Karpas-422 (cell line): ENCODE measurements around the gene P2RX4. TPM values are rescaled to one million over a fixed set of nuclear protein-coding genes. Genes with fewer than 3 reads are reported as not detected.
"Not testable (repeated sequence)": the region's sequence is repeated elsewhere in the genome, so short reads cannot be mapped to it uniquely, and the experiment has no call there.

Experiments used
- DNase-seq: peaks from one replicate; pipeline ENCODE4 v3.0.0-alpha.2; 2015
- H2AFZ ChIP-seq: fragments of 200-600 bp; sonication (generic); 2 replicates; pipeline ENCODE4 v1.6.1; 2014; ENCODE audit warnings: antibody characterized with exemption, low read length, mixed read lengths
- H3K27ac ChIP-seq: fragments of 200-600 bp; sonication (generic); 2 replicates; pipeline ENCODE4 v1.5.1; 2014; ENCODE audit warnings: mild to moderate bottlenecking, low read length, moderate library complexity
- H3K27me3 ChIP-seq: fragments of 200-600 bp; sonication (generic); 2 replicates; pipeline ENCODE4 v1.6.1; 2014; ENCODE audit warnings: low read length, mixed read lengths
- H3K36me3 ChIP-seq: fragments of 200-600 bp; sonication (generic); 2 replicates; pipeline ENCODE4 v1.6.1; 2014; ENCODE audit warnings: low read length, mixed read lengths; ENCODE audit not compliant: insufficient read depth
- H3K4me1 ChIP-seq: fragments of 200-600 bp; sonication (generic); 2 replicates; pipeline ENCODE4 v1.6.1; 2014; ENCODE audit warnings: mild to moderate bottlenecking, low read length, mixed read lengths
- H3K4me2 ChIP-seq: fragments of 200-600 bp; sonication (generic); 2 replicates; pipeline ENCODE4 v1.6.1; 2014; ENCODE audit warnings: low read length, low read depth, mild to moderate bottlenecking; ENCODE audit not compliant: poor library complexity, severe bottlenecking
- H3K4me3 ChIP-seq: fragments of 200-600 bp; sonication (generic); 2 replicates; pipeline ENCODE4 v1.5.1; 2014; ENCODE audit warnings: mild to moderate bottlenecking, antibody characterized with exemption, low read length, mixed read lengths
- H3K79me2 ChIP-seq: fragments of 200-600 bp; sonication (generic); 2 replicates; pipeline ENCODE4 v1.6.1; 2014; ENCODE audit warnings: mild to moderate bottlenecking, low read length, mixed read lengths
- H3K9ac ChIP-seq: fragments of 200-600 bp; sonication (generic); 2 replicates; pipeline ENCODE4 v1.6.0; 2014; ENCODE audit warnings: low read length
- H3K9me2 ChIP-seq: fragments of 200-600 bp; sonication (generic), shearing (Covaris generic); replicated peaks from 2 replicates; pipeline ENCODE4 v1.6.0; 2014; ENCODE audit warnings: mild to moderate bottlenecking, low read length, moderate library complexity; ENCODE audit not compliant: insufficient read depth
- H3K9me3 ChIP-seq: fragments of 300-700, 200-600 bp; sonication (generic); 2 replicates; pipeline ENCODE4 v1.6.1; 2014; ENCODE audit warnings: low read length, mixed read lengths
- H4K20me1 ChIP-seq: fragments of 200-600 bp; sonication (generic); 2 replicates; pipeline ENCODE4 v1.6.1; 2014; ENCODE audit warnings: mild to moderate bottlenecking, antibody characterized with exemption, low read length, low read depth; ENCODE audit not compliant: insufficient read depth
- total RNA-seq: library from RNA; depleted of rRNA; stranded (reverse); fragments of >200 nt; shearing (Covaris generic); gene quantifications from 2 replicates; pipeline ENCODE4 v1.2.3, GENCODE V29; 2014; ENCODE audit warnings: low replicate concordance

P2RX4 gene
- total RNA-seq, 1 experiment from 2014 or later: 18.3 TPM

DNA sequence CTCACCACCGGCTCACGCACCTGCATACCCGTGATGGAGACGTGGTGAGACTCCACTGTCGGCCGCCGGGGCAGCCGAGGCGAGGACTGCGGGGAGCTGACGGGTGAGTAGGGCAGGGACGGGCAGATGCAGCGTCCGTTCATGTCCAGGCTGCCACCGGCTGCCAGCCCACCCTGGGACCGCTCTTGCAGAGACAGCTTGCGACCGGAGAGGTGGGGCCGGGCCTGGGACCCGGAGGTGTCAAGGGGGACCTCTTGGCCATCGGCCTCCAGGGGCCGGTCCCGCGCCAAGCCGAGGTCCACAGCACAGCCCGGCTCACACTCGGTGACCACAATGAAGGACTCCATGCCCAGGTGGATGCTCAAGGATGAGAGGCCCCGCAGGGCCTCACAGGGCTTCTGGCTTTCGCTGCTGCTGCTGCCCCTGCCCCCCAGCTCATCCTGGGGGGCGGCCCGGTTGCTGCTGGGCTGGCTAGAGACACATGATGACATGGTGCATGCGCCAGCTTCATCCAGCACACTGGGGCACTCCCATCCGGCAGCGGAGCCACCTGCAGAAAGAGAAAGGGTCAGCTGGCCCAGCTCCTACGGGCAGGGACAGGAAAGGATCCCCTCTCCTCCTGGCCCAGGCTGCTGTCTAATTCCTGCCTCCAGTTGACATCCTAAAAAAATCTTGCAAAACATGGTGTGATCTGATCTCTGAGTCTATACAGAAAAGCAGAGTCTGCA, 64.3 kb downstream of the P2RX4 start:
- Histone ChIP-seq H2AFZ (no peak overlapping the region), H3K79me2 (peaks cover 16% of the 10 kb centered on the region), H4K20me1 (no peaks in the 10 kb centered on the region), H3K27me3 (no peaks in the 10 kb centered on the region), H3K27ac (no peak overlapping the region), H3K4me2 (no peak overlapping the region), H3K9me3 (no peaks in the 10 kb centered on the region), H3K36me3 (no peaks in the 10 kb centered on the region), H3K4me3 (no peak overlapping the region), H3K9me2 (no peaks in the 10 kb centered on the region), H3K4me1 (no peaks in the 10 kb centered on the region), H3K9ac (no peak overlapping the region)
- DNase-seq: no peak

DNA sequence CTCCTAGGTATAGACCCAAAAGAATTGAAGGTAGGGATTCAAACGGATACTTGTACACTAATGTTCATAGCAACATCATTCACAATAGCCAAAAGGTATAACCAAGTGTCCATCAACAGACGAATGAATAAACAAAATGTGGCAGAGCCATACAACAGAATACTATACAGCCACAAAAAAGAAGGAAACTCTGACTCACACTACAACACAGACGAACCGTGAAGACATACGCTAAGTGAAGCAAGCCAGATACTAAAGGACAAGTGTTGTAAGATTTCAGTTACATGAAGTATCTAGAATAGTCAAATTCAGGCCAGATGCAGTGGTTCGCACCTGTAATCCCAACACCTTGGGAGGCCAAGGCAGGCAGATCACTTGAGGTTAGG, 67.4 kb downstream of the P2RX4 start:
- no peak overlapping the region for H3K4me2 ChIP-seq

DNA sequence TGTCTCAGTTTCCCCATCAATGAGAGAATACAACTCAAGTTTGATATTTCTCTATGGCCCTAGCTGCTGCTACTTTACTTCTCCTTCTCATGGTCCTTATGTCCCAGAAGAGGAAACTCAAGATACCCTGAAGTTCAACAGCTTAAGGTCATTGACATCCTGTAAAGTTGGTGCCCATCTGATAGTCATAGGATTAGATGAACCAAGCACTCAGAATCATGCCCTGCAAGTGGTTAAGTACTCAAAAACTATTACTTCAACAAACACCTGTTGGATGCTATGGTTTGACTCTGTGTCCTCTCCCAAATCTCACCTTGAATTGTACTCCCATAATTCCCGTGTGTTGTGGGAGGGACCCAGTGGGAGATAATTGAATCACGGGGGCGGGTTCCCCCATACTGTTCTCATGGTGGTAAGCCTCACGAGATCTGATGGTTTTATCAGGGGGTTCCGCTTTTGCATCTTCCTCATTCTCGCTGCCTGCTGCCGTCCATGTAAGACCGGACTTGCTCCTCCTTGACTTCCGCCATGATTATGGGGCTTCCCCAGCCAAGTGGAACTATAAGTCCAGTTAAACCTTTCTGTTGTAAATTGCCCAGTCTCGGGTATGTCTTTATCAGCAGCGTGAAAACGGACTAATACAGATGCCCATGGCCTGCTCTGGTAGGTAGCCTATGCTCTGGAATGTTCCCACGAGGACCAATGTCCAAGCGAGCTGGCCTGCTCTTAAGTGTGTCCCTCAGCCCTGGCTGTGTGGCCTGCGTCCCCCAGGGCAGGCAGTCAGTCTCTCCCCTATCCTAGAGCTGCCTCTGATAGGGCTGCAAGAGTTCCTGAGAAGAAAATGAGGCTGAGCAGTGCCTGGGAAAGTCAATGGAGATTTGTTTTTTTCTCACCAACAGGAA, 68.5 kb downstream of the P2RX4 start:
- Histone ChIP-seq H3K4me3 (no peak overlapping the region), H3K36me3 (no peaks in the 10 kb centered on the region), H3K79me2 (peaks cover 24% of the 10 kb centered on the region), H3K4me1 (no peaks in the 10 kb centered on the region), H2AFZ (no peak overlapping the region), H3K27me3 (no peaks in the 10 kb centered on the region), H3K27ac (no peak overlapping the region), H3K9me2 (no peaks in the 10 kb centered on the region), H3K9me3 (no peaks in the 10 kb centered on the region), H3K9ac (no peak overlapping the region), H4K20me1 (no peaks in the 10 kb centered on the region), H3K4me2 (no peak overlapping the region)
- no peak for DNase-seq

More for the DNA sequence above, 67.4 kb downstream of the P2RX4 start:
- no peaks in the 10 kb centered on the region for H3K4me1 ChIP-seq
- no peak for DNase-seq
- H2AFZ ChIP-seq: no peak overlapping the region
- no peak overlapping the region for H3K9ac ChIP-seq
- no peaks in the 10 kb centered on the region for H4K20me1 ChIP-seq
- H3K36me3 ChIP-seq: no peaks in the 10 kb centered on the region
- no peak overlapping the region for H3K4me3 ChIP-seq
- H3K27ac ChIP-seq: no peak overlapping the region
- H3K79me2 ChIP-seq: peaks cover 23% of the 10 kb centered on the region
- no peaks in the 10 kb centered on the region for H3K9me3 ChIP-seq
- no peaks in the 10 kb centered on the region for H3K27me3 ChIP-seq
- no peaks in the 10 kb centered on the region for H3K9me2 ChIP-seq

DNA sequence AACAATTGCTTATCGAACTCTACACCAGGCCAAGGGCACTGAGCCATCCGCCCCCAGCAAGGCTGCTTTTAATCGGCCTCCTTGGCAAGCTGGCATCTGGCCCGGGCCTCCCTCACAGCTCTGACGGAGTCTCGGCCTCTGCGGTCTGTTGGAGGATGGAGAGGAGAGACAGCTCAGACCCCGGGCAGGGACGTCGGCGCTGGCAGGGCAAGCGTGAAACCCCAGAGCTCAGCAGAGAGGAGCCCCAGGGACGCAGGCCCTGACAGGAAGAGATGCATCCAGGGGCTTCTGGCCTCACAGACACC, 69.1 kb downstream of the P2RX4 start:
- H4K20me1 ChIP-seq: no peaks in the 10 kb centered on the region
- no peak overlapping the region for H3K9ac ChIP-seq
- no peak for DNase-seq
- no peak overlapping the region for H3K4me2 ChIP-seq
- no peaks in the 10 kb centered on the region for H3K27me3 ChIP-seq
- H3K4me3 ChIP-seq: no peak overlapping the region
- no peaks in the 10 kb centered on the region for H3K4me1 ChIP-seq
- no peaks in the 10 kb centered on the region for H3K9me3 ChIP-seq
- no peak overlapping the region for H2AFZ ChIP-seq
- H3K79me2 ChIP-seq: peaks cover 24% of the 10 kb centered on the region
- no peak overlapping the region for H3K27ac ChIP-seq
- H3K9me2 ChIP-seq: no peaks in the 10 kb centered on the region
- H3K36me3 ChIP-seq: no peaks in the 10 kb centered on the region

DNA sequence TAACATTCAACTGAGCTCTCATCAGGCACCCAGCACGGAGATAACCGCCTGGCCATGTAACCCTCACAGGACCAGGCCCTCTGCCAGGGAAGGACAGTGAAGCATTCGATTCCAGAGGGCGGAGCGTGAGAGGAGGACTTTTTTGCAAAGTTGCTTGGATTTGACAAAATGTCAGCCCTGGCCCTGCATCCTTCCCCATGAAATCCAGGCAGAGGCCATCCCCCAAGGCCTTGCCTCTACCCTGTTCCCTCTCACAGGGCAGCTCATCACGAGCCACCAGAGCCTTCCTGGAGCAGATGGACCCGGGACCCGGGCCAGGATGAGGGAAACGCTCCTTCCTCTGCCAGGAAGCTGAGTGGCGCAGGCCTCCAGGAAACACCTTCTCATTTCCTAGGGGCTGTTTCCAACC, 69.6 kb downstream of the P2RX4 start:
- H3K79me2 ChIP-seq: peaks cover 24% of the 10 kb centered on the region
- no peak overlapping the region for H3K9ac ChIP-seq
- H3K4me2 ChIP-seq: no peak overlapping the region
- no peak overlapping the region for H2AFZ ChIP-seq
- no peaks in the 10 kb centered on the region for H4K20me1 ChIP-seq
- no peaks in the 10 kb centered on the region for H3K9me2 ChIP-seq
- no peak overlapping the region for H3K4me3 ChIP-seq
- H3K27ac ChIP-seq: no peak overlapping the region
- no peaks in the 10 kb centered on the region for H3K36me3 ChIP-seq
- no peaks in the 10 kb centered on the region for H3K27me3 ChIP-seq
- DNase-seq: no peak
- H3K4me1 ChIP-seq: no peaks in the 10 kb centered on the region
- H3K9me3 ChIP-seq: no peaks in the 10 kb centered on the region

DNA sequence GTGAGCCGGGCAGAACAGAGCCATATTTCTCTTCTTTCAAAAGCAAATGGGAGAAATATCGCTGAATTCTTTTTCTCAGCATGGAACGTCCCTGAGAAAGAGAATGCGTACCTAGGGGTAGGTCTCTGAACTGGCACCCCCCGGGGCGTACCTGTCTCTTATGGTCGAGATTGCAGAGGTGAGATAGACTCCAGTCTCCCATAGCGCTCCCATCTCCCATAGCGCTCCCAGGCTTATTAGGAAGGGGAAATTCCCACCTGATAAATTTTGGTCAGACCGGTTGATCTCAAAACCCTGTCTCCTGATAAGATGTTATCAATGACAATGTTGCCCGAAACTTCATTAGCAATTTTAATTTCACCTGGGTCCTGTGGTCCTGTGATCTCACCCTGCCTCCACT, 70.6 kb downstream of the P2RX4 start:
- H4K20me1 ChIP-seq, H3K4me3 ChIP-seq, H3K9me3 ChIP-seq, H3K9ac ChIP-seq, H3K4me2 ChIP-seq, H3K27me3 ChIP-seq, H3K9me2 ChIP-seq, H3K36me3 ChIP-seq, DNase-seq, H3K4me1 ChIP-seq, H3K27ac ChIP-seq, H2AFZ ChIP-seq: not testable (repeated sequence)
- peaks cover 24% of the 10 kb centered on the region for H3K79me2 ChIP-seq

DNA sequence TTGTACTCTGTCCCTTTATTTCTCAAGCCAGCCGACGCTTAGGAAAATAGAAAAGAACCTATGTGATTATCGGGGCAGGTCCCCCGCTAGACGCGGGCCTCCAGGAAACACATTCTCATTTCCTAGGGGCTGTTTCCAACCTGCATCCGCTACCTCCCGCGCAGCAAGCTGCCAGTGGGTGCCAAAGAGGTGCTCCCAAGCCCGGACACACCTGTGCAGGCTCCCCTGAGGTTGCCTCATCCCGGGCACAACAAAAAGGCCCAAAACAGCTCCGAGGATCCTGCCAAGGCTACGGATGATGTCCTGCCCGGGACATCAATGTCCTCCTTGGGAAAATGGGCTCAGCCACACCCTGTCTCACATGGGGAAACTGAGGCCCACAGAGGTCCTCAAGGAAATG, 71.2 kb downstream of the P2RX4 start:
- not testable (repeated sequence) for DNase-seq, H2AFZ ChIP-seq

DNA sequence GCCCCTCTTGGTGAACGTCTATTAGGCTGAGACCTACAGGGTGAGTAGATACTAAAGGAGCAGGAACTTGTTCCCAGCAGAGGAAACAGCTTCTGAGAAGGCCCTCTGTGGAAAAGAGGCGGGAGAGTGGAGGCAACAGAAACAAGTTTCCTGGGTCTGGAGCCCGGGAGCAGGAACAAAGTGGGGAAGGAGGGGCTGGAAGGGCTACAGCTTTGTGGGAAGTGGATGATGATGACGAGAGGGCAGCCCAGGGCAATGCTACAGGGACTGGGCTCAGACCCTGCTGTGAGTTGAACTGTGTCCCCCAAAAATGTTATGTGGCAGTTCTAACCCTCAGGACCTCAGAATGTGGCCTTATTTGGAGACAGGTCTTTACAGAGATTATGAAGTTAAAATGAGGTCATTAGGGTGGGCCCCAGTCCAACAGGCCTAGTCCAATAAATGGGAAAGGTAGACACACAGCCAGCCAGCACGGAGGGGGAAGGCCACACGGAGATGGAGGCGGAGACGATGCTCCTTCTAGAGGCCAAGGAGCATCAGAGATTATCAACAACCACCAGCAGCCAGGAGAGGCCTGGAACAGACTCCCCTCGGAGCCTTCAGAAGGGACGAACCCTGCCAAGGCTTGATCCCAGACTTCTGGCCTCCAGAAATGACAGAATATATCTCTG, 72.3 kb downstream of the P2RX4 start:
- no peak for DNase-seq
- Histone ChIP-seq H3K9me3 (no peaks in the 10 kb centered on the region), H3K4me2 (no peak overlapping the region), H4K20me1 (no peaks in the 10 kb centered on the region), H3K9ac (no peak overlapping the region), H3K36me3 (no peaks in the 10 kb centered on the region), H2AFZ (no peak overlapping the region), H3K9me2 (no peaks in the 10 kb centered on the region), H3K4me3 (no peak overlapping the region), H3K27me3 (no peaks in the 10 kb centered on the region), H3K27ac (no peak overlapping the region), H3K79me2 (peaks cover 28% of the 10 kb centered on the region), H3K4me1 (no peaks in the 10 kb centered on the region)

More for the DNA sequence above, 71.2 kb downstream of the P2RX4 start:
- not testable (repeated sequence) for H3K36me3 ChIP-seq, H3K4me1 ChIP-seq, H3K27ac ChIP-seq, H3K9me3 ChIP-seq, H3K4me2 ChIP-seq, H3K9ac ChIP-seq, H3K27me3 ChIP-seq, H3K9me2 ChIP-seq, H4K20me1 ChIP-seq, H3K4me3 ChIP-seq
- peaks cover 26% of the 10 kb centered on the region for H3K79me2 ChIP-seq
